GM19193 (cell line): ENCODE measurements around the gene KCNAB1.

Source experiments
- POLR2A ChIP-seq: IDR thresholded peaks from 4 replicates; pipeline ENCODE4 v1.6.1; 2011; ENCODE audit not compliant: insufficient read depth, insufficient read length; ENCODE audit errors: extremely low read depth

The KCNAB1 gene

DNA sequence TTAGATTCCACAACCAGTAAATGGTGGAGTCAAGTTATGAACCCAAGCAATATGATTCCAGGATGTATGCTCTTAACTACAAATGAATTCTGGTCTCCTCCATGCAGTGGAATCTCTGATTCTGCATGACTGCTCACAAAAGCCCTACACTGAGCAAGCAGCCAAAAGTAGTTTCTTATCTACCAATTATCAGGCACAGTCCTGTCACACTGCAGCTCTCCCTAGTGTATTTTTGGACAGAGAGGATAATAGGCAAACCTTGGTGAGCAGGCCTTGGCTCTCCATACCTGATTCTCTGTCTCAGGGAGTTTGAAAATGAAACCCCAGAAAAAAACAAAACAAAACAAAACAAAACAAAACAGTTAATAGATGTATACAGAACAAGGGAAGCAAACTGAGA is 438.0 kb downstream of the KCNAB1 start:
- no peak for TF ChIP-seq POLR2A

DNA sequence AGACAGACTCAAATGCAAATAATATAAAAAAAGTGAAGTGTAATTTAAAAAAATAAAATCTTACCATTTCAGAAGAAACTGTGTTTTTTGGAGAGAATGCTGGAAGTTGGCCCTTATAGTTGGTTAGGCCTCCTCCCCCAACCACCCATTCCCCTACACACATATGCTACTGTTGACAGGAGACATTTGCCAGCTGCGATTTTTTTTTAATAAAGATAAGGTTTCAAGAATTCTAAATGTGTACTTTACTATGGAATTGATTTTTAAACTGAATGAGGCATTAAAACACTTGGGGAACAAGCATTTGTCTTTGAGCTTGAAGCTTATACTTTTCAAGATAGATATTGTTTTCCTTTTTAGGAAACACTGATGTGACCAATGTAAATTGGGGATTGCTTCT is 438.9 kb downstream of the KCNAB1 start:
- no peak for TF ChIP-seq POLR2A

DNA sequence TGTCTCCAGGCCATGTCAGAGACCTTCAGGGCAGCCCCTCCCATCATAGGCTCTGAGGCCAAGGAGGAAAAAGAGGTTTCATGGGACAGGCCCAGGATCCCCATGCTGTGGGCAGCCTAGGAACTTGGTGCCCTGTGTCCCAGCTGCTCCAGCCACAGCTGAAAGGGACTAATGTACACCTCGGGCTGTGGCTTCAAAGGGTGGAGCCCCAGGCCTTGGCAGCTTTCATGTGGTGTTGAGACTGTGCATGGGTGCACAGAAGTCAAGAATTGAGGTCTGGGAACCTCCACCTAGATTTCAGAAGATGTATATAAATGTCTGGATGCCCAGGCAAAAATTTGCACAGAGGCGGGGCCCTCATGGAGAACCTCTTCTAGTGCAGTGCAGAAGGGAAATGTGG is 441.2 kb downstream of the KCNAB1 start:
- no peak for TF ChIP-seq POLR2A

DNA sequence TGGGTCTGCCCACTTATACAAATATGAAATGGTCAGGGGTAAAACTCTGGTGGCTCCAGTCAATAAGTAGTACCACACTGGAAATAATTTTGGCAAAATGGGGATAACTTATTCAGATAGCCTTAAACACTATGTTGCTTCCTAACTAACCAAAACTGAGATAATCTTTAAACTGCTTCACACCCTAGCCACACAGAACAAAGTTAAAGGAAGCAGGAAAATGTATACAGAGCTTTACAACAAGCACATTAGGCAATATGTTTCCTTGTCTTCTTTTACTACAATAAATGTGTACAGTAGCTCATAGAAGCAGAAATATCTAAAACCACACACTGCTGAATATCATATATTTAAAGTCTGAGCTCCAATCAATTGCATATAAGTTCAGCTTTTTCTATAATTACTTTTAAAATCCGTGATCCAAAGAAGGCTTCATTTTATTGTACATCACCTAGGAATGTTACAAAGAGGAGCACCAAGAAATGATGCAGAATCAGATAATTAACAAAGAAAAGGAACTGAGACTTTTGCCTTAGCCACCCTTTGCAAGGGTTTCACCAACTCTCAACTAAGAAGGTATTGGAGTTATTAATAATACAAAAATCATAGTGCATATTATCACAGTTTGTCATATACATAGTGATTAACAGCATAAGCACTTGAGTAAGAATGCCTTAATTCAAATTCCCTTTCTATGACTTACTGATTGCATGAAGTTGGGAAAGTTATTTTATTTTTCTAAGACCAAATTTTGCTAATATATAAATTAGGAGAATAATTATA is 443.7 kb downstream of the KCNAB1 start:
- TF ChIP-seq POLR2A, result no peak

DNA sequence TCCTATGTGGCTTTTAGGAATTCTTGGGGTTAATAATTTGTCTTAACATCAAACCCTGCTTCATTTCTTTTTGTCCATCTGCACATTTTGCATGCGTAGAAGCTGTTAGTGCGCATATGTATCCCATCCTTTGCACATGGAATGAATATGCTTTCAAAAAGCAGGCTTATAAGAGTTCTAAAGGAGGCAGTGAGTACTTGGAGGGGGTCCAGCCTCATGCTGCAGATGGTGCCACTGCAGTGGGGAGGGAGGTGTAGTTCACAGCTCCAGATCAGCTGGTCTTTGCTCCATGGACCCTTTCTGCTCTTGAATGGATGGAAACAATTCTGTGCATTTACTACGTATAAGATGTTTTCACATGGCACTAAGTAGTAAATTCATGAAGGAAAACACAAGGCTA is 455.3 kb downstream of the KCNAB1 start:
- TF ChIP-seq POLR2A, result no peak

DNA sequence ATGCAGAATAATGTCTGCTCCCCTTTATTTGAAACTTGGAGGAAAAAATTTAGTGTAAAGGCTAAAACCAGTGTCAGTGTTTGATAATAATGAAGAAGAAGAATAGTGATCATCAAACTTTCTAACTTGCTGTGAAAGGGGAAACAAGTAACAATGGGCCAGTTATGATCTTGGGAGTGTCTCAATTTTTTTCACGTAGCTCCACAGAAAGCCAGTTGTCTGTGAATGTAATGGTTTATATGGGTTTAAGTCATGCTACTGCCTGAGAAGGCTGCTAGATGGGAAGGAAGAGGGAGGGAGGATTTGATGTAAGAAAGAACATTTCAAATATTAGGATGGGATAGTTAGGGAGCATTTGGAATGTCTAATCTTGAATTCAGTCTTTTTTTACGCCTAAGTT is 455.7 kb downstream of the KCNAB1 start:
- TF ChIP-seq POLR2A, result no peak

DNA sequence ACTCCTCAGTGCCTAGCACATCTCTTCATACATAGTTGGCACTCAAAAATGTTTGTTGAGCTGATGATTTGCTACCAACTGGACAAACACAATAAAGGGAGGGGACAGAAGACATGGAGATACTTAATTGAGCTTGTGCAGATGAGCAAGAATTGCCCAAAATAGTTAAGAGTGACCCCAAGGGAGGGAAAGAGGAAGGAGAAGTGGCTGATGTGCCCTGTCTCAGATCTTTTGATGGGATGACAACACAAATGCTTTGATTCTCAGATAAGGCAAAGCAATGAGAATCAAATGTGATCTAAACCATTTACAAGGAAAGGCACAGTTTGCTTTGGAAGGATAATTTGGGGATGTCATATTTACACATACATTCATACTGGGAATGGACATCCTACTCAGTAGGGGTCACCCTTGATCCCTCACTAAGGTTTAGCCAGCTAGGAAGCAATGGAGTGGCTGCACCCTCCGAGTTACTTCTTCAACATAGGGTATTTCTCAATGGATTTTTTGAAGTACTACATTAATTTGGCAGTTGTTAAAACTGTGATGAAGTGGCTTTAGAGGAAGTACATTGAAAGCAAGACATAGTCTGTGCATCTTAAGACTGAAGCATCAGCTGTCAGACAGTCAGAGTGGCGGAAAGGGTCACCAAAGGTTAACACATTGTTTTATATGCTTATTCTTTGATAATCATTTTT is 456.4 kb downstream of the KCNAB1 start:
- no peak for TF ChIP-seq POLR2A

DNA sequence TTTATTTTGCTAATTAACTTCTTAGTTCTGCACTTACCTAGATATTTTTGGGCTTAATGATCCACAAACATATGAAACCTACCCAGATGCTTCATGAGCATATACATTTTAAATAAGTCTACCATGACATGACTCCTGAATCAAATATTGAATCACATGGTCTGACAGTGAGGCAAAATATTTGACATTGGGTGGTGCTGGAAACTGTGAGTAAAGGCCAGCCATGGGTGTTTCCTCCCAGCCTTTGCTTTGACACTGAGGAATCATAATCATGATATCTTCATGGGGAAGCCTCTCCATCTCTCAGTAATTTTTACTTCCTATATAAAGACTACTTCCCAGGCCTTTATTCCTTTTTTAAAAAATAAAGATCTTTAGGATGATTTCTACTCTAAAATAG is 457.4 kb downstream of the KCNAB1 start:
- TF ChIP-seq POLR2A, result no peak

DNA sequence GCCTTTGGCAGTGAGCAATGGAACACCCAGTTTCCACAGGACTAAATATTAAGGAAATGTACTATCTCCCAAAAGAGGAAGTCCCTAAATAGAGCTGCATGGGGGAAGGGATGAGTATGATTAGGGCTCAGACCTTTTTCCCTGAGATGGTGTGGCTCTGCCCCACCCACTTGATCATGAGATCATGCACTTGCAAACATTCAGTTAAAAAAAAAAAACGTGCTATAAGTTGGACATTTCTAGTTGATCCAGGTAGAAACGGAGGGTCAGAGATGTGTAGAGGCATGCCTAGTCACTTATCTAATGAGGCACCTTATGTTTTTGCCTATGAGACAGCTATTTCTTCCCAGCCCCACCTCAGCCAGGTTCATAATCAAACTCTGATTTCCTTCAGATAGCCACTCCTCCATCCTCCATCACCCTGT is 459.1 kb downstream of the KCNAB1 start:
- no peak for TF ChIP-seq POLR2A

DNA sequence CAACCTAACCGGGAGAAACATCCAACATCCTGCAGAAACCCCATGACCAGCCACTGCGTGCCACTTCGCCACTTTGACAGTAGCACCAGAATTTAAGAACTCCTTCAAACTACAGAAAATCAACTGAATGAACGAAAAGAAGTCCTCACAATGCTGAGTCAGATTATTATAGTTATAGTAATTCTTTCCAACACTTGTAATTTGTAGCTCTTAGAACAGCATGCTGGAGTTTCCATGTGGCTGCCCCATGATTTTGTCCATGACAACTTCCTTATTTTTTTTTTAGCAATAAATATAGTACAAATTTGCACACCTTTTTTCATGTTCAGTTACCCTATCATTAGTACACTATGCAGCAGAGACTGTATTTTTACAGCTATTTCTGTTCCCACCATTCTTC is 460.7 kb downstream of the KCNAB1 start:
- no peak for TF ChIP-seq POLR2A

DNA sequence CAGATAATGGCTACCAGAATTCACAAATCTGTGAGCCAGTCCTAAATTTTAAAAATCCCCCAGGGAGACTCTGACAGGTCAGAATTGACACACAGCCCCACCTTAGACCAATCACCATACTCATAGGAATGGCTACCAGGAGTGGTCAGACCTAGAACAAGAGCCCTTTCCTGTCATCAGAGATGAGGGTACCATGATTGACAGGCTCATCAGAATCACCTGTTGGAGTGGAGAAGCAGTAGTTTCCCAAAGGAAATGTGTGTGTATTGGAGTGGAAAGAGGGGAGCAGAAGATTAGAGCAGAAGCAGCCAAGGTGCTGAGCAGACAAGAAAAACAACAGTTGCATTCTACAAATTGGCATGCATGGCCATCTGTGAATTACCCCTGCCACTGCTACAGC is 461.6 kb downstream of the KCNAB1 start:
- no peak for TF ChIP-seq POLR2A

DNA sequence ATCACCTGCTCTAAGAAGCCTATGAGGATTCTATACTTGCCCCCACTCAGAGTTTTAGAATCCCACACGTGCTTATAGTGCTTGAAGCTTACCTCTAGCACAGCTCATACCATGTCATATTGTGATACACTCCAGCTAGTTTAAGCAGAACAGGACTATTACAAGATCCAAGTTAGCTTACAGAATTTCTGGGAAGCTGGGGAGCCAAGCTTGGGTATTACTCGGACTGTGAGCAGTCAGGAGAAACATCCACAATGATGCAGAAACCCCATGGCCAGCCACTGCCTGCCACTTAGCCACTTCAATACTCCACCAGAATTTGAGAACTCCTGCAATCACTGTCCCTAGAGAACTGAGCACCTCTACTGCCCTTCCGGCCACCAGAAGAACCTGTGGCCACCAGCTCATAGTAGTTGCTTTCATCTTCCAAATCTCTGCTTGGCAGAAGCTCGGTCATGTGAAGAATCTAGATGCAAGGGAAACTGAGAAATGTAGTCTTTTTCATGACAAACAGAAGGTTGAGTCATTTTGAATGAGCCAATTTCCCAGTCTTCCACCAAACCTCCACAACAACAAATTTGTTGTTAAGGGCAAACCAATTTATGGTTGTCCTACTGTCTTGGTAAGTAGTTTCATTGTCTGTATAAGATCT is 462.3 kb downstream of the KCNAB1 start:
- TF ChIP-seq POLR2A, result no peak

DNA sequence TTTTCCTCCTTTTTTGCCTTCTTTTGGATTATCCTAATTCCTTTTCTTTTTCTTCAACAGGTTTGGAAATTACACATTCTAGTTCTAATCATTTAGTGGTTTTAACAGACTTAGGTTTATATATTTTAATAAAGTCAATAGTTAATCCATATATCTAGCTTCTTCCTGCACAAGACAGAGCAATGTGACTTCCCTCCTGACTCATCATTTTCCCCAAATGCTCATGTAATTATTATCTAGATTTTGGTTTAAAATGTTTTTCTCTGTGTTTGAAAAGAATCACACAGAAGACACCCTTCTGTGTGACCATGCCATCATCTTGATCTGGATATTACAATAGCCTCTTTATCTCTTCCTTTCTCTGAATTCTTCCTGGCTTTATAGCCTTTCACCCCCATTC is 463.1 kb downstream of the KCNAB1 start:
- TF ChIP-seq POLR2A, result no peak

DNA sequence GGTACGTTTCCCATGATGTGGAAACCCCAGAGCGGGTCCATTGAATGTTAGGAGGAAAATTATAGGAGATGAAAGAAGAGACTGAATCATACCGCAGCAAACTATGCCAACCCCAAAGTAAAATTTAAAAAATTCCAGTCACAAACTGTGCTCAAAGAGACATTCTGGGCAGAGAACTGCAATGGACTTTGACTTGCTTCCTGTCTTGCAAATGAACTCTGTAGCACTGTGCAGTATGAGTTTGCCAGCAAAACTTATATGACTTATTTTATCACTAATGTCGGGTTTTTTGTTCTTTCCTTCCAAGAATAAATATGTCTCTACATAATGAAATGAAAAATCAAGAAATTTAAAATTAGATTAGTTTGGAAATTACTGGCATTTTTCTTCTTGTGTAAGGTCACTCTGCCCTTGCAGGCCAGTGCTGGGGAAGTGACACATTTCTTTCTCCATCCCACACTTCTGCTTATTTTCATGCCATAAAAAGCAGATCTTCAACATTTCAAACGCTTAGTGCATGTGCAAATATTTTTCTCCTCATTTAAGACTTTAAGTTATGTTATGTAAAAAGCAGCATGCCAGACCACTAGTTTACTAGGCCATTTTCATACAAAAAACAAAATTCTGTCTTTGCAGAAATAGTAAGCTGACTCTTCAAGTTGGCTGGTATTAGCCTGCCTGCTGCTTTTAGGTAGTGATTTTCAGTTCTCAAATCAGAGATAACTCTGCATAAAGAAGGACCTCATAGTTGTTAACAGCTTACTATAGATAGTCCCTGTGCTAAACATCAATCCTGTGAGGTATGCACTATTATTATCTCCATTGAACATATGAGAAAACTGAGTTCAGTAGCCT is 466.8 kb downstream of the KCNAB1 start:
- no peak for TF ChIP-seq POLR2A

DNA sequence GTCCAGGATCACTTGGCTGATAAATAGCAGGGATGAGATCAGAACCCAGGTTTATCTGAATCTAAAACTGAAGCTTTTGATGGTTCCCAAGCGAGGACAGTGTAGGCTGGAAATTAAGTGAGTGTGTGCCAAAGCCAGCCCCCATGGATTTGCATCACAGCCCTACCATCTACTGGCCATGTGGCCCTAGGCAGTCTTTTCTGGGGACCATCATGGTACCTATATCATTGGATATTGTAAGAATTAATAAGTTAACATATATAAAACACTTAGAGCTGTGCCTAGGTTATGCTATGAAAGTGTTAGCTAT is 467.3 kb downstream of the KCNAB1 start:
- no peak for TF ChIP-seq POLR2A
